ENCODE measurements around the gene RSL1D1.

- TF ChIP-seq, protein P1, sequence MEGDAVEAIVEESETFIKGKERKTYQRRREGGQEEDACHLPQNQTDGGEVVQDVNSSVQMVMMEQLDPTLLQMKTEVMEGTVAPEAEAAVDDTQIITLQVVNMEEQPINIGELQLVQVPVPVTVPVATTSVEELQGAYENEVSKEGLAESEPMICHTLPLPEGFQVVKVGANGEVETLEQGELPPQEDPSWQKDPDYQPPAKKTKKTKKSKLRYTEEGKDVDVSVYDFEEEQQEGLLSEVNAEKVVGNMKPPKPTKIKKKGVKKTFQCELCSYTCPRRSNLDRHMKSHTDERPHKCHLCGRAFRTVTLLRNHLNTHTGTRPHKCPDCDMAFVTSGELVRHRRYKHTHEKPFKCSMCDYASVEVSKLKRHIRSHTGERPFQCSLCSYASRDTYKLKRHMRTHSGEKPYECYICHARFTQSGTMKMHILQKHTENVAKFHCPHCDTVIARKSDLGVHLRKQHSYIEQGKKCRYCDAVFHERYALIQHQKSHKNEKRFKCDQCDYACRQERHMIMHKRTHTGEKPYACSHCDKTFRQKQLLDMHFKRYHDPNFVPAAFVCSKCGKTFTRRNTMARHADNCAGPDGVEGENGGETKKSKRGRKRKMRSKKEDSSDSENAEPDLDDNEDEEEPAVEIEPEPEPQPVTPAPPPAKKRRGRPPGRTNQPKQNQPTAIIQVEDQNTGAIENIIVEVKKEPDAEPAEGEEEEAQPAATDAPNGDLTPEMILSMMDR (IDR thresholded peaks at IDR 0.05), result no peak
- TF ChIP-seq POLR2AphosphoS5 (IDR thresholded peaks at IDR 0.05), result no peak
Measured at GRCh38 chr16:11886881-11887280, 35.5 kb upstream of the RSL1D1 start.
